HG02678 (cell line): ENCODE measurements around the gene BTBD1.
A peak's percentile ranks its signal among the peaks of the same experiment; 100 is the strongest.
"Not testable (repeated sequence)": the region's sequence is repeated elsewhere in the genome, so short reads cannot be mapped to it uniquely, and the experiment has no call there.

Experiments
- ATAC-seq: cut with Tn5 transposase; IDR thresholded peaks from one replicate; pipeline ENCODE4 v1.9.1; 2021; ENCODE audit warnings: mild to moderate bottlenecking, moderate library complexity; ENCODE audit not compliant: unreplicated experiment

BTBD1 gene

GRCh38 chr15:83062768-83063180, 4.3 kb downstream of the BTBD1 start:
- no peak for ATAC-seq

- no peak for ATAC-seq
Observed at GRCh38 chr15:83061680-83062079, 5.4 kb downstream of the BTBD1 start.

DNA sequence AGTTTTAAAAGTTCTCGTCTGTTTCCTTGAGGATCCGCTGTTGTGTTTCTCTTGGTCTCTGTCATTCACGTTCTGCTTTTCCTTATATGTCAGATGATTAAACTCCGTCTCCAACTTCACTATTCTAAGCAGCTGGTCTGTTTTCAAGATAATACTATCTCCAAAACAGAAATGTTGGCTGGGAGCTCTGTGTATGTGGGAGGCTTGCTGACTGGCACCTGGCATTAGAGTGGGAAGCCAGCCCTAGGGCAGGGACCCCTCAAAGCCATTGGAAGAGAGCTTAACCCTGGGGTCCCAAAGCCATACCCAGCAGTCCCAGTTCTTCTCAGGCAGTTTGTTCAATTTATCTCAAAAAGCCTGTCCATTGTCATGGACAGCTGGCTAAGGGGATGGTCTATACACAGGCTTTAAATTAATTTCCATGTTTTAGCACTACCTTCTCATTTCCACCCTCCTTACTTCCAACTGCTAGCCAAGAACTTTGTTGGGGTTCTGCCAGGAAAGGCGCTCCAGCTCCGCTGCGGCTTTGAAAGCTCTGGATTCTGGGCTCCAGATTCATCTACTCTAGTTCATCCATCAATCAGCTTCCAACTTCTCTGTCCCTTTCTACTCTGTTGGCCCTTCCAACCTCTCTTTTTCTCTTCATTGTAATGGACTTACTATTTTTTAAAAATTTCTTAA, 9.2 kb downstream of the BTBD1 start:
- no peak for ATAC-seq

DNA sequence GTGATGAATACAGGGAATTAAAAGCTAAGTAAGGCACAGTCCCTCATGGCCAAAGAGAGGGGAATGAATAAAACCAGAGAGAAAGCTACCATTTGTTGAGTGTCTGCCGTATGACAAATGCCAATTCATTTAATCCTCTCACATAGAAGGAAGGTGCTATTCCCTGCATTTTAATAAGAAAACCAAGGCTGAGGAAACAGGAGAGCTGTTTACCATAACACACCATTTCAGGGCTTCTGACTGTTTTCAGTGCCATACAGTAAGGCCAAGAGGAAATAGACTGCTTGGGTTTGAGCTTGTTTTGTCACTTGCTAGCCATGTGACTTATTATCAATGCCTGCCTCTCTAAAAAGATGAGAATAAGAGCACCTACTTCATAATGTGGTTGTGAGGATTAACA, 10.1 kb downstream of the BTBD1 start:
- ATAC-seq: no peak

DNA sequence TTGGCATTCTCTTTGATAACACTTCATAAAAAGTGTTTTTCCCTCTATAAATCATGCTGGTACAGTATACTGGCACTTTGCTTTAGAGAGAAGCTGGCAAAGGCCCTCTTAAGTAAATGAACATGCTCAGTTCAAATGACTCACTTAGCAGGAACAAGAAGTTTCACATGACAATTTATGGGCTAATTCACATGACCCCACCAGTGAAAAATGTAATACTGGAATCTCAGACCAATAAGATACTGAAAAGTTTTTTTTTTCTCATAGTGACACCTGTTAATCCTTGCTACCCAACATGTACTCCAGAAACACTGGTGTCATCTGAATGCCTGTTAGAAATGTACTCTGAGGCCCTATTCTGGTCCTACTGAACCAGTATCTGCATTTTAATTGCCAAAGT, 13.9 kb downstream of the BTBD1 start:
- ATAC-seq: no peak

DNA sequence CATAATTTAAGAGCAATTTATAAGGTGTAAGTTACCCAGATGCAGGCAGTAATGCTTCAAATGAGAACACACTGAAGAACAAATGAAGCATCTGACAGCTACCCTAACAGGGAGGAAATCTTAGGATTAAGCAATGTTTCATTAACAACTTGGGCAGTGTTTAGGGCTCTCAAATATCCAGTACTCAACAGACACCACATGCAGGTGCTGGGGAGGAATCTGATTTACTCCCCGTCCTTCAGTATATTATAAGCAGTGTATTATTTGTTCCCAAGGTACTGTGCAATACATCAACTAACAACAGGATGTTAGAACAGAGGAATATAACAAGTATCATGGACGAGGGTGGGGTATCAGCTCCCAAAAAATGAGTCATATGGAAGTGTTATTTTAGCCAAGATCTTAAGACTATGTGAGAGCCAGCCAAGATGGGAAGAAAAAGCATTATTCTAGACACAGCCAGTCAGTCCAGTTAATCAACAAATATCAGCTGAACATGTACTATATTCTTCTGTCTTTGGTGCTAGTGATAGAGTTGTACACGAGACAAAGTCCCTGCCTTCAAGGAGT, 20.4 kb downstream of the BTBD1 start:
- ATAC-seq: no peak

- ATAC-seq: no peak
Observed at GRCh38 chr15:83044156-83044555, 22.9 kb downstream of the BTBD1 start.

DNA sequence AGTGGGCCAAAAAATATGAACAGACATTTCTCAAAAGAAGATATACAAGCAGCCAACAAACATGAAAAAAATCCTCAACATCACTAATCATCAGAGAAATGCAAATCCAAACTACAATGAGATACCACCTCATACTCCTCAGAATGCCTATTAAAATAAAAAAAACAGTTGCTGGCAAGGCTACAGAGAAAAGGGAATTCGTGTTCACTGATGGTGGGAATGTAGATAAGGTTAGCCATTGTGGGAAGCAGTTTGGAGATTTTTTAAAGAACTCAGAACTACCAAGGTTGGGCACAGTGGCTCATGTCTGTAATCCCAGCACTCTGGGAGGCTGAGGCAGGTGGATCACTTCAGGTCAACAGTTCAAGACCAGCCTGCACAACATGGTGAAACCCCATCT, 27.8 kb downstream of the BTBD1 start:
- no peak for ATAC-seq

- no peak for ATAC-seq
Observed at GRCh38 chr15:83036253-83036652, 30.8 kb downstream of the BTBD1 start.

DNA sequence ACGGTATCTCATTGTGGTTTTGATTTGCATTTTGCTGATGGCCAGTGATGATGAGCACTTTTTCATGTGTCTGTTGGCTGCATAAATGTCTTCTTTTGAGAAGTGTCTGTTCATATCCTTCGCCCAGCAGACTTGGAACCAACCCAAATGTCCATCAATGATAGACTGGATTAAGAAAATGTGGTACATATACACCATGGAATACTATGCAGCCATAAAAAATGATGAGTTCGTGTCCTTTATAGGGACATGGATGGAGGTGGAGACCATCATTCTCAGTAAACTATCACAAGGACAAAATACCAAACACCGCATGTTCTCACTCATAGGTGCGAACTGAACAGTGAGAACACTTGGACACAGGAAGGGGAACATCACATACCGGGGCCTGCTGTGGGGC, 35.8 kb downstream of the BTBD1 start:
- ATAC-seq: not testable (repeated sequence)

DNA sequence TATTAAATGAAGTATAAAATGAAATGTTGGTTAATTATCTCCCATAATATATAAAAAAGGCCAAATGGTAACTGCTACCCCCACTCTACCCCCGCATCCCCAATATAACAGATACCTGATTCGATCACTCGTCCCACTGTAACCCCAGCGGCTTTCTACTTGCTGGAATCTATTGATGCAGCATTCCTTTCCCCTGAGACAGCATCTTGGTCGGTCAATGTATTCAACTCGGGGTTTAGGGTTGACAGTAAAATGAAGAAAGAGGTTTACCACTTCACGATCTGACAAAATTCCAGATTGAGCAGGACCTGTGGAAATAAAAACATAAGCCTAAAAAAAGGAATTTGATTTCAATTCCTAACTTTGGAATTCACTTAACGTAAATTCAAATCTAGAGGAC, 37.0 kb downstream of the BTBD1 start:
- no peak for ATAC-seq

- no peak for ATAC-seq
Observed at GRCh38 chr15:83018436-83018835, 48.6 kb downstream of the BTBD1 start.

- ATAC-seq: no peak
Observed at GRCh38 chr15:83016906-83017305, 50.1 kb downstream of the BTBD1 start.

DNA sequence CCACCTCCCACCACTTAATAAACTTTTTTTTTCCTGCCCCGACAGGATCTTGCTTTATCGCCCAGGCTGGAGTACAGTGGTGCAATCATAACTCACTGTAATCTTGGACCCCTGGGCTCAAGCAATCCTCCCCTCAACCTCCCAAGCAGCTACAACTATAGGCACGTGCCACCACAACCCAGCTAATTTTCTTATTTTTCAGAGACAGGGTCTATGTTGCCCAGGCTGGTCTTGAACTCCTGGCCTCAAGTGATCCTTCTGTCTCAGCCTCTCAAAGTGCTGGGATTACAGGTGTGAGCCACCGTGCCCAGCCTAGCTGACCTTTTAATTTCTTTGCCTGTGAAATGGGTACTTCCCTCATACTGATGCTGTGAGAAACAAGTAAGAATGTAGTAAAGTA, 51.7 kb downstream of the BTBD1 start:
- ATAC-seq: no peak

DNA sequence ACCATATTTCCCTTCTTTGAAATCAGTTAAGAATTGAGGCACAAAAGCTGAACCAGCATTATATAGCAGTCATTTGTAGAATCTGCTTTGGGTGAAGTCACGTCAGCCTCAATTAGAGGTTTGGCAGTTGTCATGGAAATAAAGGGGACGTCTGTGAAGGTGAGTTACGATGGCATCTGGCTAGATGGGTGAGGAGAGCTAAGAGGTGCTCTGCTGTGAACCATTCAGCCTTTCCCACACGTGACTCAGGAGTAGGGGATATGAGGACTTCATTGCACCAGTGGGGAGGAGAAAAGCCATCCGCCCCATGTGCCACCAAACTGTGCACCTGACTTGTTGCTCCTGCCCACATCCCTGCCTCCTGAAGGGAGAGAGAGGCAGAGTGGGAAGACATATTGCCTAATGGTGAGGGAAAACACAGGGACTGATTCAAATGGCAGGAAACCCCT, 52.8 kb downstream of the BTBD1 start:
- no peak for ATAC-seq

DNA sequence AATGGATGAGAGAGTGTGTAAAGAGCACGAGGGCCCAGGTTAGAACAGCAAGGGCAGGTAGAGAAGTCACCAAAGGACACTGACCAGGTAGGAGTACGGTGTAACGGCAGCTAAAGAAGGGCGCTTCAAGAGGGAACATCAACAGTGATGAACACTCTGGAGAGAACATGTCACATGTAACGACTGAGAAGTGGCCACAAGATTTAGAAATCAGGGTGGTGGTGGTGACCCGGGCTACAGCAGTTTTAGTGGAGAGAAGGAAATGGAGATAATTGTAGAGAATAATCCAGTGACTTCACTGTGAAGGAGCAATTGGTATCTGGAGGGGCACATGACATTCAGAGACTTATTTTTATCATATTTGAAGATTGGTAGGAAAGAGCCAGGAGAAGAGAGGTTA, 54.4 kb downstream of the BTBD1 start:
- ATAC-seq: no peak

DNA sequence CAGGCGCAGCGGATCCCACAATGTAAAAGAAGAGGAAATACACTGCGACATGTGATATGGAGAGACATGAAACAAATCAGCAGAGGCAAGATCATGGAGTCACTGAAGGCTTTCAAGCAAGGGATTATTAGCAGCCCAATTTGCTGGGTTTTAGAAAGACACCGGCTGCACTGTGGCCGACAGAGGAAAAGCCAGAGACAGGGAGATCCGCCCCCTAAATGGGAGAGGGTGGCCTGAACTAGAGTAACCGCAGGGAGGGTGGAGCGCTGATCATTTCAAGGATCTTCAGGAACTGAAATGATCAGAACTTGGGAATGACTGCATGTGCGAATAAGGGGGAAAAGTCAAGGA, 55.0 kb downstream of the BTBD1 start:
- no peak for ATAC-seq

GRCh38 chr15:83011271-83012075, 55.6 kb downstream of the BTBD1 start, which contains the start of gene C15orf40:
Gene C15orf40 (minus strand): TSS chr15:83011639. CDS start chr15:83011607, 32 bp downstream.
- ATAC-seq: peak; percentile 88

GRCh38 chr15:83010709-83011270, 56.3 kb downstream of the BTBD1 start:
- peak; percentile 54 for ATAC-seq

DNA sequence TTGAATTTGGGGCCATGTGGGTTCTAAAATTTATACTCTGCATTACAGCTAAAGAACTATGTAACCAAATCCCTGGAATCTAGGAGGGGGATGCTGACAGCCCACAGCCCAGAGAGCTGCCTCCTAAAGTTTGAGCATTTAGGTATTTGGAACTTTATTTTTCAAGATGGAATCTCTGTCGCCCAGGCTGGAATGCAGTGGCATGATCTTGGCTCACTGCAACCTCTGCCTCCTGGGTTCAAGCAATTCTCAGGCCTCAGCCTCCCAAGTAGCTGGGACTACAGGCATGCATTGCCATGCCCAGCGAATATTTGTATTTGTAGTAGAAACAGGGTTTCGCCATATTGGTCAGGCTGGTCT, 66.4 kb downstream of the BTBD1 start:
- not testable (repeated sequence) for ATAC-seq

- peak; percentile 67 for ATAC-seq
Observed at GRCh38 chr15:82999905-83000671, 67.0 kb downstream of the BTBD1 start.
